ENCODE data around the gene TGDS. TPM values are rescaled to one million over a fixed set of nuclear protein-coding genes. Genes with fewer than 3 reads are reported as not detected.
A peak's percentile ranks its signal among the peaks of the same experiment; 100 is the strongest.

The TGDS gene
- total and polyA plus RNA-seq, 5 donors from 2014 or later, result 6.1 to 21.2 (median 14.5) TPM

DNA sequence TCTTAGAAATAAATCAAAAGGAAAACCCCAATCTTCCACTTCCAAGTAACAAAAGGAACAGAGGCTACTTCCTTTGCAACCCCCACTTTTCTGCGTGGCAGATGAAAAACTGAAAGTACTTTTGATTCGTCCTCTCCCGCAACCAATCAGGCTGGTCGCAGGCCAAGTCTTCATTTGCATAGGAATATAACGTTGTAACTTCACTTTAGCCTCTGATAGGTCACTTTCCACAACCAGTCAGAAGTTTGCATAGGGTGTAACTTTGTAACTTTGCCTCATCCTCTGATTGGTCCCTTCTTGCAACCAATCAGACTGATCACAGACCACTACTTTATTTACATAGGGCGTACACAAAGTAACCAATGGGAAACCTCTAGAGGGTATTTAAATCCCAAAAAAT is 37.2 kb downstream of the TGDS start:
- peaks cover 16% of the 10 kb centered on the region for H3K4me1 ChIP-seq (ENCODE audit: control insufficient read depth, insufficient read depth, low read length, poor library complexity, severe bottlenecking)
- no peaks in the 10 kb centered on the region for H3K27me3 Mint-ChIP-seq
- peak in 2 of 3 donors; percentile 36 to 77 for DNase-seq
- H3K9me3 ChIP-seq (ENCODE audit: control insufficient read depth in 2 of 2, low read length in 2 of 2), result no peaks in the 10 kb centered on the region
- H3K9me3 Mint-ChIP-seq, result peaks cover 0 to 3% (median 0%) of the 10 kb centered on the region in 7 donors
- no peaks in the 10 kb centered on the region for H3K27me3 ChIP-seq (ENCODE audit: control insufficient read depth, insufficient read depth, low read length)
- H3K36me3 Mint-ChIP-seq, result peaks cover 8% of the 10 kb centered on the region
- H3K27ac ChIP-seq (ENCODE audit: insufficient read depth, low read length, poor library complexity, severe bottlenecking), result no peak overlapping the region
- peak; percentile 28 to 57 for ATAC-seq (ENCODE audit: low read depth in 2 of 2)
- H3K4me1 Mint-ChIP-seq, result peaks cover 10 to 39% (median 18%) of the 10 kb centered on the region in 4 donors
- peak overlapping the region; percentile 11 for H3K4me3 ChIP-seq (ENCODE audit: low read depth, low read length)
- H3K27ac Mint-ChIP-seq, result peak overlapping the region; percentile 77 to 96 (median 78)
- H3K4me3 Mint-ChIP-seq, result peak overlapping the region in 3 of 4 donors; percentile 21 to 83 (median 26)
- H3K36me3 ChIP-seq (ENCODE audit: control insufficient read depth, insufficient read depth, low read length), result peaks cover 2% of the 10 kb centered on the region

DNA sequence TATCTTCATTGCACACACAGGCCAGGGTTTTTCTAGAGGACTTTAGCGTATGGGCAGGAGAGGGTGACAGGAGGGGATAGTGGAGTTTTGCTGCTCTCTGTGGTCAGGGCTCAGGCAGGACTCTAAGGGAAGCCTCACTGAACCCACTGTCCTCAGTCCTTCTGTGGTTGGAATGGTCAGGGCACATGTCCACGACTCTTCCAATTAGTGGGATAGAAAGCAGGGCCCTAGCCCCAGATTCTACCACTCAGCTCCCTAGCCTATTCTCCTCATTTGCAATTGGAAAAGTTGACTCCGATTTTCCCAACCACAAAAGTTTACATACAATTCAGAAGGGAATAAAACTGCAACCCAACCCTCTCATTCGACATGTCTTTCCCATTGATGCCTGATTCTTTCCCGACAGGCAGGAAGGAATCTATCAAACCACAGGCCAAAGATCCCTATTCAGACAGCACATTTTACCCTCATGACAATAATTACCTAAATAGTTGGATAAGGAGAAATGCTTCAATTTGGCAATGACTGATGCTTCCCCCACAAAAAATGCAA is 38.2 kb downstream of the TGDS start:
- DNase-seq (no peak), ATAC-seq (ENCODE audit: low read depth in 2 of 2) (no peak)
- H3K27ac Mint-ChIP-seq, result no peak overlapping the region
- H3K27me3 ChIP-seq (ENCODE audit: control insufficient read depth, insufficient read depth, low read length), result no peaks in the 10 kb centered on the region
- no peaks in the 10 kb centered on the region for H3K27me3 Mint-ChIP-seq
- H3K4me1 ChIP-seq (ENCODE audit: control insufficient read depth, insufficient read depth, low read length, poor library complexity, severe bottlenecking), result peaks cover 16% of the 10 kb centered on the region
- H3K36me3 ChIP-seq (ENCODE audit: control insufficient read depth, insufficient read depth, low read length), result no peaks in the 10 kb centered on the region
- H3K27ac ChIP-seq (ENCODE audit: insufficient read depth, low read length, poor library complexity, severe bottlenecking), result no peak overlapping the region
- no peaks in the 10 kb centered on the region for H3K9me3 ChIP-seq (ENCODE audit: control insufficient read depth in 2 of 2, low read length in 2 of 2)
- no peak overlapping the region for H3K4me3 ChIP-seq (ENCODE audit: low read depth, low read length)
- peaks cover 10 to 39% (median 18%) of the 10 kb centered on the region in 4 donors for H3K4me1 Mint-ChIP-seq
- H3K9me3 Mint-ChIP-seq, result peaks cover 0 to 3% (median 0%) of the 10 kb centered on the region in 7 donors
- H3K4me3 Mint-ChIP-seq, result peak overlapping the region in 1 of 4 donors; percentile 21
- peaks cover 4% of the 10 kb centered on the region for H3K36me3 Mint-ChIP-seq

DNA sequence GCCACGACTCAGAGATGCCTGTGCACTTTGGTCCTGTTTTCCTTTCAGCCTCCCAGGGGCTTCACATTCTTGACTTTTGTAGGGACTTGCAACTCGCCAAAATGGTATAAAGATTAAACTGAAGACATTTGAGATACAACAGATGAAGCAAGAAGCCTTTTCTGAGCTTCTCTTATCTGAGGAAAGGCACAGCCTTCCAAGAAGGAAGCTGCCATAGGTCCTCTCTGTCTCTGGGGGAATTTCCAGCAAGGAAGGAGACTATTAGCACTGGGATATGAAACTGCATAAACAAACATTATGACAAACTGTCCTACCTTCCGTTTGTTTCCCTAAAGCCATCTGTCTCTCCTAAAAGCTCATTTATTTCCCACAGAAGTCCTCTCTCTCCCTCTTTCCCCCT is 39.3 kb downstream of the TGDS start:
- Mint-ChIP-seq H3K4me3 (no peak overlapping the region), H3K36me3 (no peaks in the 10 kb centered on the region), H3K4me1 (peaks cover 10 to 34% (median 17%) of the 10 kb centered on the region in 4 donors), H3K27me3 (no peaks in the 10 kb centered on the region), H3K9me3 (peaks cover 0 to 1% (median 0%) of the 10 kb centered on the region in 7 donors), H3K27ac (no peak overlapping the region)
- H3K9me3 ChIP-seq (ENCODE audit: control insufficient read depth in 2 of 2, low read length in 2 of 2), result no peaks in the 10 kb centered on the region
- ATAC-seq (ENCODE audit: low read depth in 2 of 2), result no peak
- no peak for DNase-seq
- no peaks in the 10 kb centered on the region for H3K27me3 ChIP-seq (ENCODE audit: control insufficient read depth, insufficient read depth, low read length)
- no peak overlapping the region for H3K4me3 ChIP-seq (ENCODE audit: low read depth, low read length)
- no peak overlapping the region for H3K27ac ChIP-seq (ENCODE audit: insufficient read depth, low read length, poor library complexity, severe bottlenecking)
- peaks cover 16% of the 10 kb centered on the region for H3K4me1 ChIP-seq (ENCODE audit: control insufficient read depth, insufficient read depth, low read length, poor library complexity, severe bottlenecking)
- no peaks in the 10 kb centered on the region for H3K36me3 ChIP-seq (ENCODE audit: control insufficient read depth, insufficient read depth, low read length)

DNA sequence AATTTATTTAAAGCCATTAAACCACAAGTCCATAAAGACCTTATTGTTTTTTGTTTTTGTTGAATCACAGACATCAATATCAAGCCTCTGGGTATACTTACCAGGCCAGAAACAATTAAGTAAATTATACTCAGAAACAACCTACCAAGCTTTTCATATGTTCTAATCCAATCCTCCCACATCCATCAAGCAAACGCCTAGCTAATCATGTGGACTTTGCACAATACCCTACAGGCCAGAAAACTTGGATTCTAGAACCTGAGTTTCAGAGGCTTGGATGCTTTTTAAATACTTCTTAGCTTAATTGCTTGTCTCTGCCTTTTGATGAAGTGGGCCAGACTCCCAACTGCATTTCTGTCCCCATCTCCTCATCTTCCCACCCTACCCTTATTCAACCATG is 39.9 kb downstream of the TGDS start:
- Mint-ChIP-seq H3K4me3 (no peak overlapping the region), H3K4me1 (peaks cover 10 to 33% (median 17%) of the 10 kb centered on the region in 4 donors), H3K27ac (no peak overlapping the region), H3K9me3 (peaks cover 0 to 1% (median 0%) of the 10 kb centered on the region in 7 donors), H3K36me3 (no peaks in the 10 kb centered on the region), H3K27me3 (peaks cover 2% of the 10 kb centered on the region)
- Histone ChIP-seq H3K36me3 (ENCODE audit: control insufficient read depth, insufficient read depth, low read length) (no peaks in the 10 kb centered on the region), H3K27ac (ENCODE audit: insufficient read depth, low read length, poor library complexity, severe bottlenecking) (no peak overlapping the region), H3K4me3 (ENCODE audit: low read depth, low read length) (no peak overlapping the region), H3K4me1 (ENCODE audit: control insufficient read depth, insufficient read depth, low read length, poor library complexity, severe bottlenecking) (peaks cover 16% of the 10 kb centered on the region), H3K27me3 (ENCODE audit: control insufficient read depth, insufficient read depth, low read length) (no peaks in the 10 kb centered on the region), H3K9me3 (ENCODE audit: control insufficient read depth in 2 of 2, low read length in 2 of 2) (no peaks in the 10 kb centered on the region)
- DNase-seq, result no peak
- ATAC-seq (ENCODE audit: low read depth in 2 of 2), result no peak

DNA sequence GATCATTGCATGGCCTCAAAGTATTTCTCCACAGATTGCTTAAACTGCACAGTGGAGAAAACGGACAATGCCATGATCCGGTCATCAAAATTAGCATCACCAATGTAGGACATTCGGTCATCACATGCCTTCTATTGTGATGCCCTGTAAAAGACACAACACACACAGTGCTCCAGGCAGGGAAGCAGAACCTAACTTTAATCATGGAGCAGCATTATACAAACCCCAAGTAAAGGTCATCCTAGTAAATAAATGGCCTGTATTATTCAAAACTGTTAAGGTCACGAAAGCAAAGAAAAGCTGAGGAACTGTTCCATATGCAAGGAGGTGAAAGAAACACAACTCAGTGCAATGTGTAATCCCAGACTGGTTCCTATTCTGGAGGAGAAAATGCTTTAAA is 42.2 kb downstream of the TGDS start:
- H3K9me3 ChIP-seq (ENCODE audit: control insufficient read depth in 2 of 2, low read length in 2 of 2), result no peaks in the 10 kb centered on the region
- peaks cover 13% of the 10 kb centered on the region for H3K27me3 Mint-ChIP-seq
- peaks cover 9 to 29% (median 15%) of the 10 kb centered on the region in 4 donors for H3K4me1 Mint-ChIP-seq
- H3K27me3 ChIP-seq (ENCODE audit: control insufficient read depth, insufficient read depth, low read length), result no peaks in the 10 kb centered on the region
- H3K27ac Mint-ChIP-seq, result no peak overlapping the region
- H3K27ac ChIP-seq (ENCODE audit: insufficient read depth, low read length, poor library complexity, severe bottlenecking), result no peak overlapping the region
- H3K9me3 Mint-ChIP-seq, result peaks cover 0 to 4% (median 3%) of the 10 kb centered on the region in 7 donors
- H3K36me3 Mint-ChIP-seq, result peaks cover 4% of the 10 kb centered on the region
- H3K36me3 ChIP-seq (ENCODE audit: control insufficient read depth, insufficient read depth, low read length), result no peaks in the 10 kb centered on the region
- no peak for ATAC-seq (ENCODE audit: low read depth in 2 of 2)
- DNase-seq, result no peak
- H3K4me1 ChIP-seq (ENCODE audit: control insufficient read depth, insufficient read depth, low read length, poor library complexity, severe bottlenecking), result peaks cover 9% of the 10 kb centered on the region
- no peak overlapping the region for H3K4me3 Mint-ChIP-seq
- no peak overlapping the region for H3K4me3 ChIP-seq (ENCODE audit: low read depth, low read length)

DNA sequence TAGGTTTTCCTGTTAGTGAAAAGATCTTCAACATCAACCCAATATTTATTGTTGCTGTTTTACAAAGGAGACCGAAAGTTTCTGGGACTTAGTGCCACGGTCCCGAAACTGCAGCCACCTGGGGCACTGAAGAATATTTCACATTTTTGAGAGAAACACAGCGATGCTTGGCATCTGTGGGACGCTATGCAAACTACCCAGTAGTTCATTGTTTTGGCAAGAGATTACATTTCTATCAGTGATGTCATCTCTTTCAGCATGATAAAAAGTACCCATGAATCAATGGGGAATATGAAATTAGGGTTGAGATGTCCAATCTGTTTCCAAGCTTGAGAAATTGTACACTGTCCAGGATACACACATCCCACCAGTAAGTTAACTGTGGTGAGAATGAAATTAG is 43.9 kb downstream of the TGDS start:
- H3K36me3 ChIP-seq (ENCODE audit: control insufficient read depth, insufficient read depth, low read length), result no peaks in the 10 kb centered on the region
- Mint-ChIP-seq H3K4me1 (peaks cover 10 to 28% (median 18%) of the 10 kb centered on the region in 4 donors), H3K4me3 (peak overlapping the region in 2 of 4 donors; percentile 23 to 39), H3K36me3 (peaks cover 4% of the 10 kb centered on the region), H3K9me3 (peaks cover 0 to 3% (median 3%) of the 10 kb centered on the region in 7 donors), H3K27ac (no peak overlapping the region), H3K27me3 (peaks cover 13% of the 10 kb centered on the region)
- DNase-seq (no peak), ATAC-seq (ENCODE audit: low read depth in 2 of 2) (no peak)
- no peak overlapping the region for H3K27ac ChIP-seq (ENCODE audit: insufficient read depth, low read length, poor library complexity, severe bottlenecking)
- no peaks in the 10 kb centered on the region for H3K9me3 ChIP-seq (ENCODE audit: control insufficient read depth in 2 of 2, low read length in 2 of 2)
- H3K4me3 ChIP-seq (ENCODE audit: low read depth, low read length), result no peak overlapping the region
- no peaks in the 10 kb centered on the region for H3K27me3 ChIP-seq (ENCODE audit: control insufficient read depth, insufficient read depth, low read length)
- peaks cover 13% of the 10 kb centered on the region for H3K4me1 ChIP-seq (ENCODE audit: control insufficient read depth, insufficient read depth, low read length, poor library complexity, severe bottlenecking)

DNA sequence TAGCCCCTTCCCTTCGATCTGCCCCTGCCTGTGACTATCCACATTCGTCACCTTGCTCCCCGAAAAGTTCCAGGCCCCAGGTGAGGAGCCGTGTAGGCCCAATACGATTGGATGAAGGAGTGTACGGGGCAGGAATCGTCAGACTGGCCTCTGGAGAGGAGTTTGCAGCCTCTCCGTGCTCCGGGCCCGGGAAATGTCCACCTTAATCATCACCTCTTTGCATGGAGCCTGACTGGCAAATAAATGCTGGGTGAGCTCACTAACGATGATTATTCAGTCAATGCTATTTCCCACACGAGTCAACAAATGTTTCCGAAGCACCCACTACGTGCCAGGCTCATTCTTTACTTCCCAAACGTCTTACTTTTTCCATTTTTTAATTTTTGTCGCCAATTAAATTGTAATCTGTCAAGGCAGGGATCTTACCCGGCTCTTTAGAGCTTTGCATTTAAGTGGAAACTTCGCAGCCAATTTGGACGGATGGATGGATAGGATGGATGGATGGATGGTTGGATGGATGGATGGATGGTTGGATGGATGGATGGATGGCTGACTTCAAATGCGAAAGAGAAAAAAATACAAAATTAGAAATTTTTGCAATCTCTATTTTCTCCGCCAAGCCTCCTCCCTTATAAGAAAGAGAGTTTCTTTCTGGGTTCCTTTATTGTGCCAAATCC is 45.8 kb downstream of the TGDS start:
- Mint-ChIP-seq H3K36me3 (peaks cover 4% of the 10 kb centered on the region), H3K27ac (peak overlapping the region; percentile 97 to 100 (median 99)), H3K4me3 (peak overlapping the region; percentile 94 to 97 (median 95)), H3K27me3 (peaks cover 13% of the 10 kb centered on the region), H3K9me3 (peaks cover 0 to 8% (median 3%) of the 10 kb centered on the region in 7 donors), H3K4me1 (peaks cover 10 to 33% (median 20%) of the 10 kb centered on the region in 4 donors)
- no peak for ATAC-seq (ENCODE audit: low read depth in 2 of 2)
- peak overlapping the region; percentile 89 for H3K27ac ChIP-seq (ENCODE audit: insufficient read depth, low read length, poor library complexity, severe bottlenecking)
- H3K4me3 ChIP-seq (ENCODE audit: low read depth, low read length), result peak overlapping the region; percentile 88
- peaks cover 13% of the 10 kb centered on the region for H3K4me1 ChIP-seq (ENCODE audit: control insufficient read depth, insufficient read depth, low read length, poor library complexity, severe bottlenecking)
- no peaks in the 10 kb centered on the region for H3K36me3 ChIP-seq (ENCODE audit: control insufficient read depth, insufficient read depth, low read length)
- no peaks in the 10 kb centered on the region for H3K27me3 ChIP-seq (ENCODE audit: control insufficient read depth, insufficient read depth, low read length)
- peaks cover 0 to under 1% of the 10 kb centered on the region in 2 experiments for H3K9me3 ChIP-seq (ENCODE audit: control insufficient read depth in 2 of 2, low read length in 2 of 2)
- DNase-seq, result no peak
